K562 (cell line): ENCODE measurements around the gene PRPH2. TPM values are rescaled to one million over a fixed set of nuclear protein-coding genes. Genes with fewer than 3 reads are reported as not detected.
A peak's percentile ranks its signal among the peaks of the same experiment; 100 is the strongest.

Experiments used
- BRF1 ChIP-seq: IDR thresholded peaks from 3 replicates; pipeline ENCODE4 v1.6.1; 2011; ENCODE audit warnings: borderline replicate concordance, mild to moderate bottlenecking; ENCODE audit not compliant: insufficient read length; ENCODE audit errors: extremely low read depth
- CEBPG ChIP-seq, 3 experiments: fragments of 200-800 bp in 1 of 3; sonication (Bioruptor generic) in 1 of 3; sonication (generic) in 1 of 3; formaldehyde crosslinking in 1 of 3; IDR thresholded peaks in 2 of 3; conservative IDR thresholded peaks in 1 of 3; 2 replicates each; pipeline versions ENCODE4 v1.6.1 to v1.8.0; 2016 to 2022; ENCODE audit warnings: missing compliant biosample characterization in 2 of 3, missing genetic modification characterization in 2 of 3, mild to moderate bottlenecking in 1 of 3, missing genetic modification reagents in 1 of 3
- CHCHD3 ChIP-seq: fragments of 250-450 bp; sonication (Bioruptor Pico); IDR thresholded peaks from 2 replicates; pipeline ENCODE4 v2.1.2; 2022; ENCODE audit warnings: mild to moderate bottlenecking
- ESRRB ChIP-seq: fragments of 250-450 bp; sonication (Bioruptor Pico); IDR thresholded peaks from 2 replicates; pipeline ENCODE4 v1.5.0; 2020; ENCODE audit warnings: mild to moderate bottlenecking, moderate library complexity, borderline replicate concordance
- ETV1 ChIP-seq: fragments of 450-650 bp; conservative IDR thresholded peaks from 2 replicates; pipeline ENCODE4 v1.6.1; 2016; ENCODE audit warnings: missing genetic modification characterization, control low read depth, low read depth, missing compliant biosample characterization
- HBP1 ChIP-seq: fragments of 450-650 bp; formaldehyde crosslinking; IDR thresholded peaks from 2 replicates; pipeline ENCODE4 v1.4.0; 2022; ENCODE audit warnings: missing genetic modification characterization
- HNRNPH1 ChIP-seq: fragments of 200-400 bp; formaldehyde crosslinking; optimal IDR thresholded peaks from 2 replicates; pipeline ENCODE3; 2017; ENCODE audit warnings: low read depth, mild to moderate bottlenecking, low read length, moderate library complexity
- HOXB6 ChIP-seq: fragments of 250-450 bp; sonication (Bioruptor Pico); IDR thresholded peaks from 2 replicates; pipeline ENCODE4 v1.5.1; 2022; ENCODE audit warnings: mild to moderate bottlenecking, borderline replicate concordance
- MCM2 ChIP-seq: fragments of 450-650 bp; IDR thresholded peaks from 2 replicates; pipeline ENCODE4 v1.6.1; 2017; ENCODE audit warnings: low read depth, mild to moderate bottlenecking
- MTA2 ChIP-seq: fragments of 450-650 bp; IDR thresholded peaks from 2 replicates; pipeline ENCODE4 v1.6.1; 2016; ENCODE audit warnings: low read depth
- NFATC3 ChIP-seq: fragments of 450-650 bp; IDR thresholded peaks from 2 replicates; pipeline ENCODE4 v1.6.1; 2017; ENCODE audit warnings: mild to moderate bottlenecking
- PHF20 ChIP-seq: fragments of 450-650 bp; IDR thresholded peaks from 2 replicates; pipeline ENCODE4 v1.6.1; 2018; ENCODE audit not compliant: partially characterized antibody
- PML ChIP-seq: IDR thresholded peaks from 2 replicates; pipeline ENCODE4 v1.6.1; 2012; ENCODE audit warnings: low read length, inconsistent platforms
- POU5F1 ChIP-seq: fragments of 150-350 bp; IDR thresholded peaks from 2 replicates; pipeline ENCODE4 v1.6.1; 2014; ENCODE audit warnings: borderline replicate concordance, low read length, low read depth, mild to moderate bottlenecking; ENCODE audit not compliant: partially characterized antibody
- PPARD ChIP-seq: fragments of 250-450 bp; sonication (Bioruptor Pico); IDR thresholded peaks from 2 replicates; pipeline ENCODE4 v1.8.0; 2022; ENCODE audit warnings: inconsistent platforms, mild to moderate bottlenecking, moderate library complexity
- RBM22 ChIP-seq: fragments of 200-400 bp; formaldehyde crosslinking; IDR thresholded peaks from 2 replicates; pipeline ENCODE4 v1.6.1; 2018; ENCODE audit warnings: low read length, low read depth; ENCODE audit not compliant: poor library complexity, severe bottlenecking
- SREBF1 ChIP-seq: fragments of 150-350 bp; IDR thresholded peaks from 2 replicates; pipeline ENCODE4 v1.6.1; 2014; ENCODE audit warnings: antibody characterized with exemption, low read depth, low read length, borderline replicate concordance
- XRCC3 ChIP-seq: fragments of 450-650 bp; IDR thresholded peaks from 2 replicates; pipeline ENCODE4 v1.6.1; 2017; ENCODE audit warnings: mild to moderate bottlenecking, moderate library complexity
- ZEB2 ChIP-seq: fragments of 450-650 bp; IDR thresholded peaks from 2 replicates; pipeline ENCODE4 v1.6.1; 2016
- ZNF23 ChIP-seq: fragments of 250-450 bp; sonication (Bioruptor Pico); IDR thresholded peaks from 2 replicates; pipeline ENCODE4 v1.4.0; 2020; ENCODE audit warnings: mild to moderate bottlenecking
- ZNF3 ChIP-seq: fragments of 250-450 bp; sonication (Bioruptor Pico); IDR thresholded peaks from 2 replicates; pipeline ENCODE4 v1.5.0; 2021; ENCODE audit warnings: mild to moderate bottlenecking, moderate library complexity
- polyA plus RNA-seq, 8 experiments: library from polyadenylated mRNA; depleted of rRNA in 4 of 8; stranded (reverse) in 5 of 8; unstranded in 3 of 8; fragments of >200 nt; fragmentation: Nextera tagmentation in 2 of 8; fragmentation: Illumina TruSeq in 1 of 8; extraction: Ambion mirVana in 2 of 8; extraction: Trizol in 1 of 8; gene quantifications; 2 replicates each; pipeline versions ENCODE4 v1.2.1 to v1.2.3, GENCODE V29; 2011 to 2014; ENCODE audit warnings: inconsistent platforms in 1 of 8, missing spikeins in 1 of 8
- total RNA-seq, 7 experiments: library from RNA; depleted of rRNA in 6 of 7; stranded (reverse); fragments of >200 nt in 6 of 7; fragmentation: Illumina TruSeq in 2 of 7; extraction: Trizol in 2 of 7; gene quantifications; 2 replicates each; pipeline versions ENCODE4 v1.2.1 to v1.2.3, GENCODE V29; 2011 to 2021; ENCODE audit warnings: low replicate concordance in 1 of 7
- TF ChIP-seq, protein P1 (sequence below): fragments of 250-450 bp; sonication (Bioruptor Pico); IDR thresholded peaks from 2 replicates; pipeline ENCODE4 v1.4.0; 2020
- TF ChIP-seq, protein P2 (sequence below): fragments of 200-800 bp; sonication (Bioruptor generic); IDR thresholded peaks from 2 replicates; pipeline ENCODE4 v1.6.1; 2017; ENCODE audit warnings: missing genetic modification characterization, missing compliant biosample characterization
- TF ChIP-seq, protein P3 (sequence below): fragments of 450-650 bp; IDR thresholded peaks from 2 replicates; pipeline ENCODE4 v1.6.1; 2016; ENCODE audit warnings: missing biosample characterization, missing genetic modification characterization

PRPH2 gene
- total and polyA plus RNA-seq, 9 of the 15 experiments (the other 6 are each of a cell fraction or from before 2014, with no cell fraction given): 0.03 to 0.11 (median 0.03) TPM; not detected in 5

GRCh38 chr6:42726485-42727086 lies 4.2 kb upstream of the PRPH2 start (continued):
- TF ChIP-seq POU5F1 (no peak), PML (no peak), BRF1 (no peak), ZNF23 (CRISPR knock-in tag) (no peak), HBP1 (CRISPR knock-in tag) (no peak), SREBF1 (no peak), MCM2 (no peak), CHCHD3 (no peak), PHF20 (no peak), ZNF3 (CRISPR knock-in tag) (no peak), RBM22 (no peak), XRCC3 (no peak), MTA2 (no peak), CEBPG (CRISPR knock-in tag; IDR thresholded peaks at IDR 0.05) (no peak), CEBPG (tag; conservative IDR thresholded peaks at IDR 0.05 in 1 of 2, IDR thresholded peaks at IDR 0.05 in 1 of 2) (no peak), PPARD (CRISPR knock-in tag) (no peak), ETV1 (tag) (peak; percentile 53; the same call in 1 of the 2 replicates), NFATC3 (no peak), ESRRB (CRISPR knock-in tag) (no peak), HOXB6 (CRISPR knock-in tag) (no peak), HNRNPH1 (no peak), ZEB2 (peak; percentile 42; the same call in 1 of the 2 replicates)
- TF ChIP-seq, protein P1, sequence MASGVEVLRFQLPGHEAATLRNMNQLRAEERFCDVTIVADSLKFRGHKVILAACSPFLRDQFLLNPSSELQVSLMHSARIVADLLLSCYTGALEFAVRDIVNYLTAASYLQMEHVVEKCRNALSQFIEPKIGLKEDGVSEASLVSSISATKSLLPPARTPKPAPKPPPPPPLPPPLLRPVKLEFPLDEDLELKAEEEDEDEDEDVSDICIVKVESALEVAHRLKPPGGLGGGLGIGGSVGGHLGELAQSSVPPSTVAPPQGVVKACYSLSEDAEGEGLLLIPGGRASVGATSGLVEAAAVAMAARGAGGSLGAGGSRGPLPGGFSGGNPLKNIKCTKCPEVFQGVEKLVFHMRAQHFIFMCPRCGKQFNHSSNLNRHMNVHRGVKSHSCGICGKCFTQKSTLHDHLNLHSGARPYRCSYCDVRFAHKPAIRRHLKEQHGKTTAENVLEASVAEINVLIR (CRISPR knock-in tag): no peak
- TF ChIP-seq, protein P2, sequence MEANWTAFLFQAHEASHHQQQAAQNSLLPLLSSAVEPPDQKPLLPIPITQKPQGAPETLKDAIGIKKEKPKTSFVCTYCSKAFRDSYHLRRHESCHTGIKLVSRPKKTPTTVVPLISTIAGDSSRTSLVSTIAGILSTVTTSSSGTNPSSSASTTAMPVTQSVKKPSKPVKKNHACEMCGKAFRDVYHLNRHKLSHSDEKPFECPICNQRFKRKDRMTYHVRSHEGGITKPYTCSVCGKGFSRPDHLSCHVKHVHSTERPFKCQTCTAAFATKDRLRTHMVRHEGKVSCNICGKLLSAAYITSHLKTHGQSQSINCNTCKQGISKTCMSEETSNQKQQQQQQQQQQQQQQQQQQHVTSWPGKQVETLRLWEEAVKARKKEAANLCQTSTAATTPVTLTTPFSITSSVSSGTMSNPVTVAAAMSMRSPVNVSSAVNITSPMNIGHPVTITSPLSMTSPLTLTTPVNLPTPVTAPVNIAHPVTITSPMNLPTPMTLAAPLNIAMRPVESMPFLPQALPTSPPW (CRISPR knock-in tag): peak; percentile 32; the same call in 1 of the 2 replicates
- TF ChIP-seq, protein P3, sequence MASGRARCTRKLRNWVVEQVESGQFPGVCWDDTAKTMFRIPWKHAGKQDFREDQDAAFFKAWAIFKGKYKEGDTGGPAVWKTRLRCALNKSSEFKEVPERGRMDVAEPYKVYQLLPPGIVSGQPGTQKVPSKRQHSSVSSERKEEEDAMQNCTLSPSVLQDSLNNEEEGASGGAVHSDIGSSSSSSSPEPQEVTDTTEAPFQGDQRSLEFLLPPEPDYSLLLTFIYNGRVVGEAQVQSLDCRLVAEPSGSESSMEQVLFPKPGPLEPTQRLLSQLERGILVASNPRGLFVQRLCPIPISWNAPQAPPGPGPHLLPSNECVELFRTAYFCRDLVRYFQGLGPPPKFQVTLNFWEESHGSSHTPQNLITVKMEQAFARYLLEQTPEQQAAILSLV (tag): no peak
